ENCODE results near the gene ANKRD10. TPM values are rescaled to one million over a fixed set of nuclear protein-coding genes. Genes with fewer than 3 reads are reported as not detected.

Gene ANKRD10
- total and polyA plus RNA-seq, 3 donors from 2014 or later: 65.2 to 180 (median 132) TPM

DNA sequence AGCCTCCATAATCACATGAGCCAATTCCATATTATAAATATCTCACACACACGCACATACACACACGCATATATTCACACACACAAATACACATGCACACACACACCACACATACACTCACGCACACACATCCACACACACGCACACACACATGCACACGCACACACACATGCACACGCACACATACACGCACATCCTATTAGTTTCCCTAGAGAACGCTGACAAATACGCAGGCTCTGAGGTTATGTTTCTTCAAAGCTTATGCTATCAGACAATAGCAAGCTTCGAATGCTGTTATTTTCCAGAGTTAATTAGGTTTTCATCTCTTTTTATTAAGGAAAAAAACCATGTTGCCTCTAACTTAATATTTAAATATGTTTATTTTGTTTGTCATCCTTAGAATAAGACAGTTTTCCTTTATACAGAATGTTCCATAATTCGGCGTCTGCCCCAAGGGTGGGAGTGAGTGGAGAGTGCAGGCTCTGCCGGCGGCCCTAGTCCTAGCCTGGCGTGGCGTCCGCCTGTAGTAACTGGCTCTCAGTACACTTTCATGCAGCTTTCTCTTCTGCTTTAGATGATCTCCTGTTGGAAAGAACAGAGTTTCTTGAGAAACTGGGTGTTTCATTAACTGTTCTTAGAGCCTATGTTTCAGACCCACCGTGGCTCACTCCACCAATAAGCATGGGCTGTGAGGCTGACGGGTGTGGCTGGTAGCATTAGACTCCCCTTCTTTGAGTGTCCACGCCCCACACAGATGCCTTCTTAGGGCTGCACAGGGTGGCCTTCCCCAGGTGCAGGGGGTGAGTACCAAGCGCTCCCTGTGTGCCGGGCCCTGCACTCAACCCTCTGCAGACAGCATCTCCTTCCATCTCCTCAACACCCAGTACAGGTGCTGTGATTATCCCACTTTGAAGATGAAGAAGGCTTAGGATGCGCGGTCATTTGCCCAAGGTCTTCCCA lies 30.4 kb upstream of the ANKRD10 start:
- Histone ChIP-seq H3K27me3 (no peaks in the 10 kb centered on the region), H3K36me3 (ENCODE audit: low read depth, missing control alignments) (no peaks in the 10 kb centered on the region), H3K4me3 (no peak overlapping the region), H3K27ac (no peak overlapping the region), H3K9me3 (no peaks in the 10 kb centered on the region), H3K4me1 (peaks cover 7% of the 10 kb centered on the region)
- WGBS, 2 donors: 83 to 90% methylated on average over 24 of the region's 24 CpGs
- TF ChIP-seq, protein P1, sequence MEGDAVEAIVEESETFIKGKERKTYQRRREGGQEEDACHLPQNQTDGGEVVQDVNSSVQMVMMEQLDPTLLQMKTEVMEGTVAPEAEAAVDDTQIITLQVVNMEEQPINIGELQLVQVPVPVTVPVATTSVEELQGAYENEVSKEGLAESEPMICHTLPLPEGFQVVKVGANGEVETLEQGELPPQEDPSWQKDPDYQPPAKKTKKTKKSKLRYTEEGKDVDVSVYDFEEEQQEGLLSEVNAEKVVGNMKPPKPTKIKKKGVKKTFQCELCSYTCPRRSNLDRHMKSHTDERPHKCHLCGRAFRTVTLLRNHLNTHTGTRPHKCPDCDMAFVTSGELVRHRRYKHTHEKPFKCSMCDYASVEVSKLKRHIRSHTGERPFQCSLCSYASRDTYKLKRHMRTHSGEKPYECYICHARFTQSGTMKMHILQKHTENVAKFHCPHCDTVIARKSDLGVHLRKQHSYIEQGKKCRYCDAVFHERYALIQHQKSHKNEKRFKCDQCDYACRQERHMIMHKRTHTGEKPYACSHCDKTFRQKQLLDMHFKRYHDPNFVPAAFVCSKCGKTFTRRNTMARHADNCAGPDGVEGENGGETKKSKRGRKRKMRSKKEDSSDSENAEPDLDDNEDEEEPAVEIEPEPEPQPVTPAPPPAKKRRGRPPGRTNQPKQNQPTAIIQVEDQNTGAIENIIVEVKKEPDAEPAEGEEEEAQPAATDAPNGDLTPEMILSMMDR (IDR thresholded peaks at IDR 0.05): no peak
- TF ChIP-seq POLR2A (IDR thresholded peaks at IDR 0.05): no peak
- intact Hi-C loops (cut with DNase I; ENCODE audit: low total_unique reads): no loop called here
- no peak for DNase-seq

DNA sequence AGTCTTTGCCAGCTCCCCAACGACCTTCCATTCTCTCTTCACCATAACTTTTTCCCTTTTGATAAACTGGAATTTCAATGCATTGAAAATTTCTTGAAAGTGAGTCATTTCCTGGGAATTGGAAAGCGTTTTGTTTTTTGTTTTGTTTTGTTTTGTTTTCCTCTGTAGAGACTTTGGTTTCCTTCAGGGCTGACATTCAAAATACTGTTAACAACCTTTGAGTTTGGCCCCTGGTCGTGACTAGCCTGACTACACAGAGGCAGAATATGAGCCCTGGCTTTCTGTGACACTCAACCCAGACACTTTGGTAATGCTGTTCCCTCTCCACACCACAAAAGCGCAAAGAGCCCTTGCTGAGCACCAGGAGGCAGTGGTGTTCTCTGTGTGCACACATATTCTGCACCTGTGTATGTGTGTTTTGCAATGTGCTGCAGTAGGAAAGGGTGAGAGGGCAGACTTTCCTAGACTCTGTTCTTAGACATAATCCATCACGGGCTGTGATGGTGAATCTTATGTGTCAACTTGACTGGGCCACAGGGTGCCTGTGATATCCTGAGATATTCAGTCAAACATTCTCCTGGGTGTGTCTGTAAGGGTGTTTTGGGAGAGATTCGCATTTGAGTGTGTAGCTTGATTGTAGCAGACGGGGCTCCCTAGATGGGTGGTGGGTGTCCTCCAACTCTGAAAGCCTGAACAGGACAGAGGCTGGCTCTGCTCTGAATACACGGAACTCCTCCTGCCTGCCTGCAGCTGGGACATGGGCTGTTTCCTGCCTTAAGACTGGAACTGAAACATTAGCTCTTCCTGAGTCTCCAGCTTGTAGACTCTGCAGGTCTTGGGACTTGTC lies 29.5 kb upstream of the ANKRD10 start:
- TF ChIP-seq, protein P1 (IDR thresholded peaks at IDR 0.05): peak in 1 of 3 experiments; percentile 22
- no peak for TF ChIP-seq POLR2A (IDR thresholded peaks at IDR 0.05)
- H3K4me1 ChIP-seq: peaks cover 10% of the 10 kb centered on the region
- H3K36me3 ChIP-seq (ENCODE audit: low read depth, missing control alignments): no peaks in the 10 kb centered on the region
- no peak overlapping the region for H3K27ac ChIP-seq
- 62% methylated on average over 8 of the region's 8 CpGs for WGBS, 2 donors
- no peaks in the 10 kb centered on the region for H3K9me3 ChIP-seq
- no peaks in the 10 kb centered on the region for H3K27me3 ChIP-seq
- DNase-seq: no peak
- intact Hi-C loops (cut with DNase I; ENCODE audit: low total_unique reads): no loop called here
- H3K4me3 ChIP-seq: no peak overlapping the region

DNA sequence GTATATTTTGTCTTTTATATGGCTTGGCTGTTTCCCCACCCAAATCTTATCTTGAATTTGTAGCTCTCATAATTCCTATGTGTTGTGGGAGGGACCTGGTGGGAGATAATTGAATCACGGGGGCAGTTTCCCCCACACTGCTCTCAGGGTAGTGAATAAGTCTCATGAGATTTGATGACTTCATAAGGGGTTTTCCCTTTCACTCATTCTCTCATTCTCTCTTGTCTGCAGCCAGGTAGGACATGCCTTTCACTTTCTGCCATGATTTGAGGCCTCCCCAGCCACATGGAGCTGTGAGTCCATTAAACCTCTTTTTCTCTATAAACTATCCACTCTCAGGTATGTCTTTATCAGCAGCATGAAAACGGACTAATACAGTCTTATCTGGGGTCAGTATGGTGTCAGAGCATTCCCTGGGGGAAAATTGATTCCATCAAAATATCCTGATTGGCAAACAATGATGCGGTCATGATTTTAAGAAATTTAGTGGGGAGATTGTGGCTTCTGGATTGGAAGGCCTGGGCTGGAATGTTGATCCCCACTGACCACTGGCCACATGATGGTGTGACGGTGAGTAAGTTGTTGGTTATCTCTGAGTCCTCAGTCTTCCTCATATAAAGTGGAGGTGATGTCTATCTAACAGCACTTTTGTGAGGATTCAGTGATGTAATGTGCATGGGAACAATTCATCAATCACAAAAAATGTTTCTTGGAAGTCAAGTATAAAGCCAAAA lies 27.5 kb upstream of the ANKRD10 start:
- H3K27me3 ChIP-seq: no peaks in the 10 kb centered on the region
- peaks cover 10% of the 10 kb centered on the region for H3K4me1 ChIP-seq
- no peak overlapping the region for H3K4me3 ChIP-seq
- H3K9me3 ChIP-seq: no peaks in the 10 kb centered on the region
- H3K36me3 ChIP-seq (ENCODE audit: low read depth, missing control alignments): no peaks in the 10 kb centered on the region
- intact Hi-C loops (cut with DNase I; ENCODE audit: low total_unique reads): no loop called here
- TF ChIP-seq, protein P1 (IDR thresholded peaks at IDR 0.05): no peak
- TF ChIP-seq POLR2A (IDR thresholded peaks at IDR 0.05): no peak
- DNase-seq: no peak
- 84 to 86% methylated on average over 4 of the region's 4 CpGs for WGBS, 2 donors
- H3K27ac ChIP-seq: no peak overlapping the region

DNA sequence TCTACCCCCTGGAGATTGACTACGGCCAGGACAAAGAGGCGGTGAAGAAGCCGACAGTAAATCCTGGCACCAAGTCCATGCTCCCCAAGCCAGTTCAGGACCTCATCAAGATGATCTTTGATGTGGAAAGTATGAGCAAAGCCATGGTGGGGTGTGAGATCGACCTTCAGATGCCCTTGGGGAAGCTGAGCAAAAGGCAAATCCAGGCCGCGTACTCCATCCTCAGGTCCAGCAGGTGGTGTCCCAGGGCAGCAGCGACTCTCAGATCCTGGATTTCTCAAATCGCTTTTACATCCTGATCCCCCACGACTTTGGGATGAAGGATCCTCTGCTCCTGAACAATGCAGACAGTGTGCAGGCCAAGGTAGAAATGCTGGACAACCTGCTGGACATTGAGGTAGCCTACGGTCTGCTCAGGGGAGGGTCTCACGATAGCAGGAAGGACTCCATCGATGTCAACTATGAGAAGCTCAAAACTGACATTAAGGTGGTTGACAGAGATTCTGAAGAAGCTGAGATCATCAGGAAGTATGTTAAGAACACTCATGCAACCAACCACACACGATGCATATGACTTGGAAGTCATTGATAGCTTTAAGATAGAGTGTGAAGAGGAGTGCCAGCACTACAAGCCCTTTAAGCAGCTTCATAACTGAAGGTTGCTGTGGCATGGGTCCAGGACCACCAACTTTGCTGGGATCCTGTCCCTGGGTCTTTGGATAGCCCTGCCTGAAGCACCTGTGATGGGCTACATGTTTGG lies 24.0 kb upstream of the ANKRD10 start:
- Histone ChIP-seq H3K9me3 (no peaks in the 10 kb centered on the region), H3K4me1 (peaks cover 8% of the 10 kb centered on the region), H3K36me3 (ENCODE audit: low read depth, missing control alignments) (no peaks in the 10 kb centered on the region), H3K27me3 (no peaks in the 10 kb centered on the region), H3K4me3 (no peak overlapping the region), H3K27ac (no peak overlapping the region)
- no peak for TF ChIP-seq POLR2A (IDR thresholded peaks at IDR 0.05)
- TF ChIP-seq, protein P1 (IDR thresholded peaks at IDR 0.05): no peak
- intact Hi-C loops (cut with DNase I; ENCODE audit: low total_unique reads): no loop called here
- WGBS, 2 donors: 77 to 78% methylated on average over 13 of the region's 13 CpGs
- no peak for DNase-seq
